Midbrain (tissue), 1 donor: ENCODE data around the gene ZNF496.

Experiments
- DNase-seq: peaks from one replicate; lab custom pipeline; 2025; lab: John Stamatoyannopoulos, UW

ZNF496 gene

GRCh38 chr1:247326411-247327130 is 5.1 kb downstream of the ZNF496 start:
- DNase-seq, result no peak

- DNase-seq, result no peak
Observed at GRCh38 chr1:247324923-247325322, 6.7 kb downstream of the ZNF496 start.

GRCh38 chr1:247324204-247324787 is 7.4 kb downstream of the ZNF496 start:
- DNase-seq, result no peak

GRCh38 chr1:247322849-247323586 is 8.6 kb downstream of the ZNF496 start:
- DNase-seq, result no peak

- DNase-seq, result no peak
Observed at GRCh38 chr1:247322442-247322841, 9.2 kb downstream of the ZNF496 start.

- no peak for DNase-seq
Observed at GRCh38 chr1:247317702-247318101, 14.0 kb downstream of the ZNF496 start.

GRCh38 chr1:247316590-247317197 is 15.0 kb downstream of the ZNF496 start:
- no peak for DNase-seq

GRCh38 chr1:247304031-247304430 is 27.6 kb downstream of the ZNF496 start:
- no peak for DNase-seq

- no peak for DNase-seq
Observed at GRCh38 chr1:247303216-247303615, 28.5 kb downstream of the ZNF496 start.

- DNase-seq, result no peak
Observed at GRCh38 chr1:247301176-247301540, 30.5 kb downstream of the ZNF496 start.

GRCh38 chr1:247300491-247301175 is 31.0 kb downstream of the ZNF496 start:
- no peak for DNase-seq

GRCh38 chr1:247299723-247300381 is 31.8 kb downstream of the ZNF496 start:
- DNase-seq, result no peak

GRCh38 chr1:247298701-247299100 is 33.0 kb downstream of the ZNF496 start:
- no peak for DNase-seq

GRCh38 chr1:247298124-247298481 is 33.6 kb downstream of the ZNF496 start:
- no peak for DNase-seq

GRCh38 chr1:247297263-247298123 is 34.2 kb downstream of the ZNF496 start:
- no peak for DNase-seq

GRCh38 chr1:247296599-247297180 is 35.0 kb downstream of the ZNF496 start:
- no peak for DNase-seq

- no peak for DNase-seq
Observed at GRCh38 chr1:247295746-247296145, 35.9 kb downstream of the ZNF496 start.

GRCh38 chr1:247295274-247295684 is 36.4 kb downstream of the ZNF496 start:
- no peak for DNase-seq

- DNase-seq, result no peak
Observed at GRCh38 chr1:247294282-247294681, 37.4 kb downstream of the ZNF496 start.

GRCh38 chr1:247293047-247293446 is 38.6 kb downstream of the ZNF496 start:
- no peak for DNase-seq
